Coronary artery (tissue), 2 donors: ENCODE data around the gene DNAJC27.

Source experiments
- DNase-seq: peaks from one replicate; pipeline ENCODE4 v3.0.0-alpha.2; 2017; ENCODE audit warnings: low spot score
- H3K27ac ChIP-seq, 2 donors: fragments of 200-600 bp; sonication (generic); one replicate each; pipeline ENCODE4 v1.5.1; 2016 to 2019
- H3K4me3 ChIP-seq: fragments of 200-600 bp; sonication (generic); 2 replicates; pipeline ENCODE4 v1.5.1; 2016; ENCODE audit warnings: mild to moderate bottlenecking, moderate library complexity
- TF ChIP-seq, protein P1 (sequence below): fragments of 200-600 bp; sonication (generic); IDR thresholded peaks from one replicate; pipeline ENCODE4 v1.5.1; 2019; ENCODE audit warnings: antibody characterized with exemption

The DNAJC27 gene

DNA sequence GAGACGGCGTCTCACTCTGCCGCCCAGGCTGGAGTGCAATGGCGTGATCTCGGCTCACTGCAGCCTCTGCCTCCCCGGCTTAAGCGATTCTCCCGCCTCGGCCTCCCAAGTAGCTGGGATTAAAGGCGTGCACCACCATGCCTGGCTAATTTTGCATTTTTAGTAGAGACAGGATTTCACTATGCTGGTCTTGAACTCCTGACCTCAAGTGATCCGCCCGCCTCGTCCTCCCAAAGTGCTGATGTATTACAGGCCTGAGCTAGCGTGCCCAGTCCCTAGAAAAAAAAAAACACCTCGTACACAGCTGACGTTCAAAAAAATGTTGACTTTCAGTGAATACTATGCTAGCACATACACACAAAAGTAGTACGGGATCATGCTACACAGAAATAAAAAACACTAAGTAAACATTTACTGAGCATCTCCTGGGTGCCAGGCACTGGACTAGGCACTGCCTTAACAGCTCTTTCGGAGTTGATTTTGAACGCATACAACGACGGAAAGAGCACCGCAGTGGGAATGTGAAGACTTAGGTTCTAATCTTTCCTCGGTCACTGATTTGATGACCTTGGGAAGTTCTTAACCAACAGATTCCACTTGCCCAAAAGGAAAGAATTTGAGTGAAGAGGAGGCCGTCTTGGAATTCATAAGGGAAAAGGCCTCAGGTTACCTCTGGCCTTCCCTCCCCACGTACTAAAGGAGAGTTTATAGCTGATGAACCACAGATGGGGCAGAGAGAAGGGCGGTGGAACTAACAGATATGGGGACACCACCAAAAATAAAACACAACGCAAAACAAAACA is 1.1 kb downstream of the DNAJC27 start:
- TF ChIP-seq, protein P1, sequence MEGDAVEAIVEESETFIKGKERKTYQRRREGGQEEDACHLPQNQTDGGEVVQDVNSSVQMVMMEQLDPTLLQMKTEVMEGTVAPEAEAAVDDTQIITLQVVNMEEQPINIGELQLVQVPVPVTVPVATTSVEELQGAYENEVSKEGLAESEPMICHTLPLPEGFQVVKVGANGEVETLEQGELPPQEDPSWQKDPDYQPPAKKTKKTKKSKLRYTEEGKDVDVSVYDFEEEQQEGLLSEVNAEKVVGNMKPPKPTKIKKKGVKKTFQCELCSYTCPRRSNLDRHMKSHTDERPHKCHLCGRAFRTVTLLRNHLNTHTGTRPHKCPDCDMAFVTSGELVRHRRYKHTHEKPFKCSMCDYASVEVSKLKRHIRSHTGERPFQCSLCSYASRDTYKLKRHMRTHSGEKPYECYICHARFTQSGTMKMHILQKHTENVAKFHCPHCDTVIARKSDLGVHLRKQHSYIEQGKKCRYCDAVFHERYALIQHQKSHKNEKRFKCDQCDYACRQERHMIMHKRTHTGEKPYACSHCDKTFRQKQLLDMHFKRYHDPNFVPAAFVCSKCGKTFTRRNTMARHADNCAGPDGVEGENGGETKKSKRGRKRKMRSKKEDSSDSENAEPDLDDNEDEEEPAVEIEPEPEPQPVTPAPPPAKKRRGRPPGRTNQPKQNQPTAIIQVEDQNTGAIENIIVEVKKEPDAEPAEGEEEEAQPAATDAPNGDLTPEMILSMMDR: no peak
- DNase-seq: no peak

DNA sequence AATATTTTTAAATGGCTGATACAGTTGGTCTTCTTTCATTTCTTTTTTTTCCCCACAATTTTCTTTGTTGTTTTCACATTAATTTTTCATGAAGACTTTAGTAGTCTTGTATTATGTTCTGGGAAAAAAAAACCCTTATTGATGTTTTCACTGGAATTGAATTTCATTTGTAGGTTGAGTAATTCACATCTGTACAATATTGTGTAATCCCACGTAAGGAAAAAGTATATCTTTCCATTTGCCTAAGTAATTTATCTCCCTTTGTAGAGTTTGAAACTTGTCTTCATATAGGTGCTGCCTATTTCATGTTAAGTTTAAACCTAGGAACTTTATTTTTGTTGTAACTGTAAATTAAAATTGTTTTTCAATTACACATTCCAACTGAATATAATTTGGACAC is 2.0 kb downstream of the DNAJC27 start:
- H3K4me3 ChIP-seq: no peak overlapping the region
- TF ChIP-seq, protein P1: no peak
- no peak overlapping the region for H3K27ac ChIP-seq
- no peak for DNase-seq

More for the DNA sequence above, 1.1 kb downstream of the DNAJC27 start:
- peak overlapping the region; percentile 81 for H3K4me3 ChIP-seq
- H3K27ac ChIP-seq: peak overlapping the region; percentile 95 to 100

DNA sequence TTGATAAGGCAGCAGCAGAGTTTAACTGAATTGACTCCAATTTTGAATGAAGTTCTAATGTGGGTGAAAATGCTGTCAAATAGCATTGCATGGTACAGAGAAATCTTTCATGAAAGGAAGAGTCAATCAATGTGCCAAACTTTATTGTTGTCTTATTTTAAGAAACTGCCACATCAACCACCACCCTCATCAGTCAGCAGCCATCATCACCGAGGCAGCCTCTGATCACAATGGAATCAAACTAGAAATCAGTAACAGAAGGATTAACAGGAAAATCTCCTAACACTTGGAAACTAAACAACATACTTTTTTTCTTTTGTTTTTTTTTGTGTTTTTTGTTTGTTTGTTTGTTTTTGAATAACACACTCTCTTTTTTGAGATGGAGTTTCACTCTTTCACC is 9.9 kb downstream of the DNAJC27 start:
- DNase-seq: no peak
- H3K4me3 ChIP-seq: no peak overlapping the region
- TF ChIP-seq, protein P1: no peak

DNA sequence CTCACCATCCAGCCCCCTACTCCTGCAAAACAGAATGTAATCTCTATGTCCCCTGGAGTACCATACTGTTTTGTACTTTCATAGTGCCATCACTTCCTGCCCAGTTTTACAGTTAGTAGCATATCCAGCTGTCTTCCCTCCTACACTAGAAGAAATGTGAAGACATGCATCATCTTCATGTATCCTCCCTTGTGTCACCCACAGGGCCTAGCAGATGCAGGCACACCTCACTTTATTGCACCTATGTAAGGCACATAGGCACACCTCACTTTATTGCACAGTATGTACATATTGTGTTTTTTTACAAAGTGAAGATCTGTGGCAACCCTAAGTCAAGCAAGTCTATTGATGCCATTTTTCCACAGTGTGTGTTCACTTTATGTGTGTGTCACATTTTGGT is 12.0 kb downstream of the DNAJC27 start:
- no peak for DNase-seq
- TF ChIP-seq, protein P1: no peak
- Histone ChIP-seq H3K4me3 (no peak overlapping the region), H3K27ac (no peak overlapping the region)

More for the DNA sequence above, 9.9 kb downstream of the DNAJC27 start:
- H3K27ac ChIP-seq: no peak overlapping the region

DNA sequence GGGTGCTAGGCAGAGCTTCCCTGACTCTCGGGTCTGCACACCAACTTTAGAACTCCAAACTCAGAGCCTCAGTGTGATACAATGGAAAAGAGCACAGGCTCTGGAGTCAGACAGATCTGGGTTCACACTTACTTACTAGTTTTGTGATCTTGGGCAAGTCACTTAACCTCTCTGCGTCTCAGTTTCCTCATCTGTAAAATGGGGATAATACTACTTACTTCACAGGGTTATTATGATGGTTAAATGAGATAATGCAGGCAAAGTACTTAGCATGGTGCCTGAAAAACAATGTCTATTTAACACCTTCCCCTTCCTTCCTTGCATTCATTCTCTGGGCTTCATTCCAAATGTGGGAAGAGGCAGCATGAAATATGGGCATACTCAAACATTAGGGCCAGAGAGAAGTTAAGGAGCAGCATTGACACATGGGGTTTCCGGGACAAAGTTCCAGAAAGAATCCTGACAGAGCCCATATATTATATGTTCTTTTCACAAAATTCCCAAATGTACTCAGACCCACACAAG is 13.3 kb downstream of the DNAJC27 start:
- TF ChIP-seq, protein P1: no peak
- Histone ChIP-seq H3K4me3 (no peak overlapping the region), H3K27ac (no peak overlapping the region)
- DNase-seq: no peak

DNA sequence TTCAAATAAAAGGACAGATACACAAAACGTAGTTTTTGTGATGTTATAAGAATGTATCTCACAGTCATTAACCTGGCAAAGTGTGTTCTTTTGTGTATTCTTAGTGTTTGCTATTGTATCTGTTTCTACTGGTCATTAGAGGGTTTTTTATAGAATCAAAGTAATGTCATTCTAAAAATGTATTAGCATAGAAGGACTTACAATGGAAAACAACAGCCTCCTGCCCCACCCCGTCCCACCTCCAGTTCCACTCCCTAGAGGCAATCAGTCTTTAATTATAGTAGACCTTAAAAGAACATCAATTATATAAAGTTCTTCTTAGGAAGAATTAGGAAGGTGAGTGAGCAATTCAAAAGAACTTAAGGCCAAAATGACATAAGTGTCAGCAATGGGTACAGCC is 13.8 kb downstream of the DNAJC27 start:
- no peak overlapping the region for H3K4me3 ChIP-seq
- TF ChIP-seq, protein P1: no peak
- DNase-seq: no peak
- H3K27ac ChIP-seq: no peak overlapping the region

DNA sequence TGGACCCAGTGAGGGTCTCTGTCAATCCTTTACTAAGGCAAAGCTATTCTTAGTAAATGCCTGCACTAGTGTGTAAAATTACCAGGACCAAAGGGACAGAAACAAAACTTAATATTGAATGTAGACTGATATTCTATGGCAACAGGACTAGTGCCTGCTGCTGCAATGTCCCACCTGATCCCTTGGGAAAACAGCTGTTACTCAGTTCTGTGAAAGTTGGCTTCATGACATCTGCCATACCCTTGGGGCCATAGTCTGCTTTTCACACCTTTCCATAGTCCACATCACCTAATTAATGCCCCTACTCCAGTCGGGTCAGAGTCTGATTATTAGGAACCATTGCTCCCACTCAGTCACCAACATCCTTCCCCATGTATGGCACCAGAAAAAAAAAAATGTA is 14.5 kb downstream of the DNAJC27 start:
- H3K27ac ChIP-seq: no peak overlapping the region
- H3K4me3 ChIP-seq: no peak overlapping the region
- DNase-seq: no peak
- TF ChIP-seq, protein P1: no peak
